Endothelial cell (in vitro differentiated cells): ENCODE results near the gene OR51G2. TPM values are rescaled to one million over a fixed set of nuclear protein-coding genes. Genes with fewer than 3 reads are reported as not detected.

Source experiments
- DNase-seq: peaks from one replicate; pipeline ENCODE4 v3.0.0; 2021; ENCODE audit warnings: low spot score
- H3K27ac Mint-ChIP-seq: one replicate; pipeline ENCODE4 v1.8.0; 2021; ENCODE audit warnings: mixed read lengths, inconsistent platforms; ENCODE audit not compliant: unreplicated experiment
- H3K27me3 Mint-ChIP-seq: one replicate; pipeline ENCODE4 v1.8.0; 2021; ENCODE audit warnings: mild to moderate bottlenecking, moderate library complexity, mixed read lengths, inconsistent platforms; ENCODE audit not compliant: unreplicated experiment
- H3K36me3 Mint-ChIP-seq: one replicate; pipeline ENCODE4 v1.8.0; 2021; ENCODE audit warnings: mild to moderate bottlenecking, low read depth, mixed read lengths, inconsistent platforms; ENCODE audit not compliant: unreplicated experiment
- H3K4me1 Mint-ChIP-seq: one replicate; pipeline ENCODE4 v1.8.0; 2021; ENCODE audit warnings: mild to moderate bottlenecking, mixed read lengths, inconsistent platforms; ENCODE audit not compliant: unreplicated experiment
- H3K4me3 Mint-ChIP-seq: one replicate; pipeline ENCODE4 v1.8.0; 2021; ENCODE audit warnings: mild to moderate bottlenecking, mixed read lengths, inconsistent platforms; ENCODE audit not compliant: unreplicated experiment
- H3K9me3 Mint-ChIP-seq: one replicate; pipeline ENCODE4 v1.8.0; 2021; ENCODE audit warnings: mixed read lengths, inconsistent platforms; ENCODE audit not compliant: unreplicated experiment
- CTCF ChIP-seq: fragments of 200-600 bp; sonication (generic); IDR thresholded peaks from one replicate; pipeline ENCODE4 v1.5.0; 2021; ENCODE audit warnings: antibody characterized with exemption; ENCODE audit not compliant: unreplicated experiment
- total RNA-seq: library from RNA; stranded (reverse); fragmentation: NEBNext Ultra II Directional; extraction: Animal tissue kit (Norgen Biotek cat#: 25700); gene quantifications from one replicate; pipeline ENCODE4 v1.2.1, GENCODE V29; 2021; ENCODE audit not compliant: unreplicated experiment

The OR51G2 gene
- total RNA-seq, 1 donor from 2014 or later, result not detected

- no peak for DNase-seq
- H3K9me3 Mint-ChIP-seq, result no peaks in the 10 kb centered on the region
- no peaks in the 10 kb centered on the region for H3K27me3 Mint-ChIP-seq
- TF ChIP-seq CTCF, result no peak
- H3K4me3 Mint-ChIP-seq, result no peak overlapping the region
- peaks cover 4% of the 10 kb centered on the region for H3K4me1 Mint-ChIP-seq
- H3K36me3 Mint-ChIP-seq, result no peaks in the 10 kb centered on the region
- no peak overlapping the region for H3K27ac Mint-ChIP-seq
These were observed 31.6 kb downstream of the OR51G2 start for GRCh38 chr11:4887591-4887990.

GRCh38 chr11:4886186-4886585 is 33.0 kb downstream of the OR51G2 start:
- no peaks in the 10 kb centered on the region for H3K9me3 Mint-ChIP-seq
- H3K27ac Mint-ChIP-seq, result no peak overlapping the region
- no peaks in the 10 kb centered on the region for H3K36me3 Mint-ChIP-seq
- peaks cover 4% of the 10 kb centered on the region for H3K4me1 Mint-ChIP-seq
- H3K4me3 Mint-ChIP-seq, result no peak overlapping the region
- DNase-seq, result no peak
- H3K27me3 Mint-ChIP-seq, result no peaks in the 10 kb centered on the region
- TF ChIP-seq CTCF, result no peak

GRCh38 chr11:4884361-4884760 is 34.8 kb downstream of the OR51G2 start:
- Mint-ChIP-seq H3K4me1 (peaks cover 3% of the 10 kb centered on the region), H3K4me3 (no peak overlapping the region), H3K27ac (no peak overlapping the region), H3K36me3 (no peaks in the 10 kb centered on the region), H3K27me3 (no peaks in the 10 kb centered on the region), H3K9me3 (no peaks in the 10 kb centered on the region)
- no peak for DNase-seq
- TF ChIP-seq CTCF, result no peak

GRCh38 chr11:4882543-4882942 is 36.6 kb downstream of the OR51G2 start:
- H3K4me3 Mint-ChIP-seq, result no peak overlapping the region
- H3K9me3 Mint-ChIP-seq, result no peaks in the 10 kb centered on the region
- H3K4me1 Mint-ChIP-seq, result peaks cover 3% of the 10 kb centered on the region
- no peak overlapping the region for H3K27ac Mint-ChIP-seq
- no peaks in the 10 kb centered on the region for H3K27me3 Mint-ChIP-seq
- no peak for DNase-seq
- no peaks in the 10 kb centered on the region for H3K36me3 Mint-ChIP-seq
- no peak for TF ChIP-seq CTCF

- Mint-ChIP-seq H3K4me1 (peaks cover 3% of the 10 kb centered on the region), H3K4me3 (no peak within 1 kb of the TSS), H3K9me3 (no peaks in the 10 kb centered on the region), H3K27me3 (no peaks in the 10 kb centered on the region), H3K36me3 (no peaks in the 10 kb centered on the region), H3K27ac (no peak within 1 kb of the TSS)
- TF ChIP-seq CTCF, result no peak
- DNase-seq, result no peak
These were observed 37.2 kb downstream of the OR51G2 start, which contains the start of gene OR51T1 for GRCh38 chr11:4881860-4882500. Gene OR51T1 (plus strand): TSS chr11:4881900. CDS start chr11:4881900, 0 bp downstream.
